HG02840 (cell line): ENCODE data around the gene BRPF1.

ENCODE experiments used
- ATAC-seq: cut with Tn5 transposase; IDR thresholded peaks from one replicate; pipeline ENCODE4 v1.9.1; 2021; ENCODE audit warnings: mild to moderate bottlenecking, moderate library complexity, moderate number of reproducible peaks; ENCODE audit not compliant: unreplicated experiment, low FRiP score

BRPF1 gene

GRCh38 chr3:9785602-9786001, 54.1 kb downstream of the BRPF1 start:
- ATAC-seq, result no peak

- ATAC-seq, result no peak
Measured at GRCh38 chr3:9786209-9786739, 54.7 kb downstream of the BRPF1 start.

GRCh38 chr3:9786825-9787669, 55.5 kb downstream of the BRPF1 start:
- no peak for ATAC-seq

GRCh38 chr3:9787714-9788113, 56.2 kb downstream of the BRPF1 start:
- no peak for ATAC-seq

GRCh38 chr3:9791127-9791526, 59.6 kb downstream of the BRPF1 start:
- no peak for ATAC-seq

GRCh38 chr3:9791790-9792404, 60.4 kb downstream of the BRPF1 start:
- ATAC-seq, result no peak

- peak; percentile 83 for ATAC-seq
Measured at GRCh38 chr3:9792405-9793160, 61.0 kb downstream of the BRPF1 start, which contains the start of the genes ARPC4 and TADA3. ARPC4 (plus strand) TSS chr3:9793082; CDS start chr3:9793122, 40 bp downstream. TADA3 (minus strand) TSS chr3:9792473; CDS start chr3:9791466, 1,007 bp downstream.

GRCh38 chr3:9793161-9793781, 61.7 kb downstream of the BRPF1 start:
- ATAC-seq, result no peak

- no peak for ATAC-seq
Measured at GRCh38 chr3:9794400-9794799, 62.9 kb downstream of the BRPF1 start.

- ATAC-seq, result no peak
Measured at GRCh38 chr3:9795207-9795606, 63.7 kb downstream of the BRPF1 start.

- no peak for ATAC-seq
Measured at GRCh38 chr3:9797196-9797945, 65.8 kb downstream of the BRPF1 start.
